ENCODE measurements around the gene SCYGR8.

DNA sequence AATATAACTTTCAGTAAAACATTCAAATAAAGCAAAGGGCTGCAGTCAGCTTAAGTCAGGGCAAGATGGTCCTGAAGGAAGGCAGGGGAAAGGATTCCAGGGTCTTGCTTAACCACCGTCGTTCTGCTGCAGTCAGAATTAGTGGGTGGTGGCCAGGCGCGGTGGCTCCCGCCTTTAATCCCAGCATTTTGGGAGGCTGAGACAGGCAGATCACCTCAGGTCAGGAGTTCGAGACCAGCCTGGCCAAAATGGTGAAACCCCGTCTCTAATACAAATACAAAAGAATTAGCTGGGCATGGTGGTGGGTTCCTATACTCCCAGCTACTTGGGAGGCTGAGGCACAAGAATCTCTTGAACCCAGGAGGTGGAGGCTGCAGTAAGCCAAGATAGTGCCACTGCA, 34.7 kb upstream of the SCYGR8 start:
- TF ChIP-seq EZH2 (IDR thresholded peaks at IDR 0.05; ENCODE audit: borderline replicate concordance, low read depth, low read length, severe bottlenecking): no peak
- TF ChIP-seq, protein P1, sequence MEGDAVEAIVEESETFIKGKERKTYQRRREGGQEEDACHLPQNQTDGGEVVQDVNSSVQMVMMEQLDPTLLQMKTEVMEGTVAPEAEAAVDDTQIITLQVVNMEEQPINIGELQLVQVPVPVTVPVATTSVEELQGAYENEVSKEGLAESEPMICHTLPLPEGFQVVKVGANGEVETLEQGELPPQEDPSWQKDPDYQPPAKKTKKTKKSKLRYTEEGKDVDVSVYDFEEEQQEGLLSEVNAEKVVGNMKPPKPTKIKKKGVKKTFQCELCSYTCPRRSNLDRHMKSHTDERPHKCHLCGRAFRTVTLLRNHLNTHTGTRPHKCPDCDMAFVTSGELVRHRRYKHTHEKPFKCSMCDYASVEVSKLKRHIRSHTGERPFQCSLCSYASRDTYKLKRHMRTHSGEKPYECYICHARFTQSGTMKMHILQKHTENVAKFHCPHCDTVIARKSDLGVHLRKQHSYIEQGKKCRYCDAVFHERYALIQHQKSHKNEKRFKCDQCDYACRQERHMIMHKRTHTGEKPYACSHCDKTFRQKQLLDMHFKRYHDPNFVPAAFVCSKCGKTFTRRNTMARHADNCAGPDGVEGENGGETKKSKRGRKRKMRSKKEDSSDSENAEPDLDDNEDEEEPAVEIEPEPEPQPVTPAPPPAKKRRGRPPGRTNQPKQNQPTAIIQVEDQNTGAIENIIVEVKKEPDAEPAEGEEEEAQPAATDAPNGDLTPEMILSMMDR (IDR thresholded peaks at IDR 0.05; ENCODE audit: borderline replicate concordance, extremely low read depth, low read length, poor library complexity, severe bottlenecking): no peak
